Measurements from ENCODE around the gene MAP3K7. TPM values are rescaled to one million over a fixed set of nuclear protein-coding genes. Genes with fewer than 3 reads are reported as not detected.

MAP3K7 gene
- total and polyA plus RNA-seq, 2 donors from 2014 or later, result 14.8 to 25.7 TPM

DNA sequence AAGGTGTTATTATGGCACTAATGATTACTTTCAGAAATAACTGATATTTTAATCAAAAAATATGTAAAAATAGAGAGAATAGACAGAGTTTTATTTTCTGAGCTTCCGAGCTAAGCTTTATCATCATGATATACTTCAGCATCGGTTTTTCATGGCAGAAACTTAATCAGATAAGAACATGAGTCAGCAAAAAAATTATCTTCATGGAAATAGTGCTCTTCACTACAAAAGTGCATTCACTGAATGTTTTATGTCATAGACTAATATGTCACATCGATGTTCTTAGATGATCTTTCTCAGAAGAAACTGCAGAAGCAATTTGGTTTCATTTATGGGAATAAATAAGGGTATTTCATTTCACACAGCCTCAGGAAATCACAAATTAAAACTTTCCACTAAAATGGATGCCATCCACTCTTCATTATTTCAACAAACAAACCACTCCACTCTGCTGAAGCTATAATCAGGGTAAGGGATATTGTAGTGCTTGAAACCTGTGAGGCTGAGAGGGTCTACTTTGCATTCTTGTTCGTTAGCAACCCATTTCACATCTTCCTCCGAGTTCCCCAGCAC lies 10.2 kb upstream of the MAP3K7 start:
- no peaks in the 10 kb centered on the region for H3K36me3 ChIP-seq (ENCODE audit: control insufficient read depth in 2 of 3, insufficient read depth in 3 of 3, low read length in 3 of 3)
- DNase-seq, result no peak
- no peaks in the 10 kb centered on the region for H3K4me1 ChIP-seq (ENCODE audit: control insufficient read depth in 2 of 3, insufficient read depth in 2 of 3, low read depth in 1 of 3, low read length in 3 of 3)
- TF ChIP-seq, protein P1, sequence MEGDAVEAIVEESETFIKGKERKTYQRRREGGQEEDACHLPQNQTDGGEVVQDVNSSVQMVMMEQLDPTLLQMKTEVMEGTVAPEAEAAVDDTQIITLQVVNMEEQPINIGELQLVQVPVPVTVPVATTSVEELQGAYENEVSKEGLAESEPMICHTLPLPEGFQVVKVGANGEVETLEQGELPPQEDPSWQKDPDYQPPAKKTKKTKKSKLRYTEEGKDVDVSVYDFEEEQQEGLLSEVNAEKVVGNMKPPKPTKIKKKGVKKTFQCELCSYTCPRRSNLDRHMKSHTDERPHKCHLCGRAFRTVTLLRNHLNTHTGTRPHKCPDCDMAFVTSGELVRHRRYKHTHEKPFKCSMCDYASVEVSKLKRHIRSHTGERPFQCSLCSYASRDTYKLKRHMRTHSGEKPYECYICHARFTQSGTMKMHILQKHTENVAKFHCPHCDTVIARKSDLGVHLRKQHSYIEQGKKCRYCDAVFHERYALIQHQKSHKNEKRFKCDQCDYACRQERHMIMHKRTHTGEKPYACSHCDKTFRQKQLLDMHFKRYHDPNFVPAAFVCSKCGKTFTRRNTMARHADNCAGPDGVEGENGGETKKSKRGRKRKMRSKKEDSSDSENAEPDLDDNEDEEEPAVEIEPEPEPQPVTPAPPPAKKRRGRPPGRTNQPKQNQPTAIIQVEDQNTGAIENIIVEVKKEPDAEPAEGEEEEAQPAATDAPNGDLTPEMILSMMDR (IDR thresholded peaks at IDR 0.05; ENCODE audit: borderline replicate concordance, extremely low read depth, insufficient read depth), result no peak
- no peak overlapping the region for H3K4me3 ChIP-seq (ENCODE audit: low read length in 3 of 3)
- intact Hi-C loops (cut with DNase I), result no loop called here
- no peak for FAIRE-seq
- H3K27ac ChIP-seq (ENCODE audit: low read depth in 2 of 2, low read length in 2 of 2), result no peak overlapping the region
- H3K9me3 ChIP-seq (ENCODE audit: control insufficient read depth in 2 of 3, insufficient read depth in 1 of 3, low read length in 3 of 3), result no peaks in the 10 kb centered on the region
- H3K9ac ChIP-seq (ENCODE audit: low read length in 3 of 3), result no peak overlapping the region
- peaks cover 4% of the 10 kb centered on the region for H3K27me3 ChIP-seq (ENCODE audit: control insufficient read depth, insufficient read depth, low read length)

DNA sequence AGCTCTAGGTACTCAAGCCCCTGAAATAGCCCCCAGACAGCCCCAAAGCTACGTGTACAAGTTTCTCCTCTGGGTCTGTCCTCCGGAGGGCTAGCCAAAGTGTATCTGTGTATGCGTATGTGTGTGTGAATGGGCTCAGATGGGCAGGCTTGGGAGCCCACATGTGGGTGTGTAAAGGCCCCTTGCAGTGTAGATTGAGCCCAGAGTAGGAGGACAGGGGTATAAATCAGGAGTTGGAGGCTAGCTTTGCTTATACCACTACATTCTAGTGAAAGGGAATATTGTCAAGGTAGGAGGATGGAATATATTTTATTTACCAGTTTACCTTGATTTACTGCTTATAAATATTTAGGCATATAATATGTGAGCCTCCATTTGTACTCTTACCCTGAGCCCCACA lies 9.0 kb upstream of the MAP3K7 start:
- Histone ChIP-seq H3K27ac (ENCODE audit: low read depth in 2 of 2, low read length in 2 of 2) (no peak overlapping the region), H3K27me3 (ENCODE audit: control insufficient read depth, insufficient read depth, low read length) (peaks cover 4% of the 10 kb centered on the region), H3K4me1 (ENCODE audit: control insufficient read depth in 2 of 3, insufficient read depth in 2 of 3, low read depth in 1 of 3, low read length in 3 of 3) (no peaks in the 10 kb centered on the region), H3K9ac (ENCODE audit: low read length in 3 of 3) (no peak overlapping the region), H3K36me3 (ENCODE audit: control insufficient read depth in 2 of 3, insufficient read depth in 3 of 3, low read length in 3 of 3) (no peaks in the 10 kb centered on the region), H3K4me3 (ENCODE audit: low read length in 3 of 3) (no peak overlapping the region), H3K9me3 (ENCODE audit: control insufficient read depth in 2 of 3, insufficient read depth in 1 of 3, low read length in 3 of 3) (no peaks in the 10 kb centered on the region)
- TF ChIP-seq, protein P1 (IDR thresholded peaks at IDR 0.05; ENCODE audit: borderline replicate concordance, extremely low read depth, insufficient read depth), result no peak
- intact Hi-C loops (cut with DNase I), result no loop called here
- FAIRE-seq (no peak), DNase-seq (no peak)

DNA sequence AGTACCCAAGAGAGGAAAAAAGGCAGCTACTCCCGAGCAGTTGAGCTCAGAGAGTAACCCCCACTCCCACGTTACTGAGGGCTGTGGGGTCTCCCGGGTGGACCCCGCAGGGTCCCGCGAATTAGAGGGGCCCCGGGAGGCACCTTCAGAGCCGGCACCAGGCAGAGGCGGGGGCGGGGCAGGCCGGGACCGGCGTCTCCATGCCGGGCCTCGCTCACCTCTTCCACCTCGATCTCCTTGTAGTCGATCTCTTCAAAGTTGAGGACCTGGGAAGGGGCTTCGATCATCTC lies 381 bp downstream of the MAP3K7 start:
- Histone ChIP-seq H3K27ac (ENCODE audit: low read depth in 2 of 2, low read length in 2 of 2) (peak overlapping the region; percentile 94 to 97), H3K9ac (ENCODE audit: low read length in 3 of 3) (peak overlapping the region; percentile 83 to 93 (median 90)), H3K4me1 (ENCODE audit: control insufficient read depth in 2 of 3, insufficient read depth in 2 of 3, low read depth in 1 of 3, low read length in 3 of 3) (peaks cover 0 to 2% (median 0%) of the 10 kb centered on the region in 3 donors), H3K36me3 (ENCODE audit: control insufficient read depth in 2 of 3, insufficient read depth in 3 of 3, low read length in 3 of 3) (no peaks in the 10 kb centered on the region), H3K4me3 (ENCODE audit: low read length in 3 of 3) (peak overlapping the region; percentile 93 to 97 (median 93)), H3K27me3 (ENCODE audit: control insufficient read depth, insufficient read depth, low read length) (no peaks in the 10 kb centered on the region), H3K9me3 (ENCODE audit: control insufficient read depth in 2 of 3, insufficient read depth in 1 of 3, low read length in 3 of 3) (no peaks in the 10 kb centered on the region)
- TF ChIP-seq, protein P1 (IDR thresholded peaks at IDR 0.05; ENCODE audit: borderline replicate concordance, extremely low read depth, insufficient read depth), result no peak
- DNase-seq (peak in 2 of 5 donors; percentile 55 to 57), FAIRE-seq (no peak)
- intact Hi-C loops (cut with DNase I), result no loop called here

Measured in kidney (tissue), 14 donors.